ENCODE results near the gene WDR64. TPM values are rescaled to one million over a fixed set of nuclear protein-coding genes. Genes with fewer than 3 reads are reported as not detected.

WDR64 gene
- total and polyA plus RNA-seq, 12 donors = 0.11 to 0.24 (median 0.12) TPM; not detected in 8

DNA sequence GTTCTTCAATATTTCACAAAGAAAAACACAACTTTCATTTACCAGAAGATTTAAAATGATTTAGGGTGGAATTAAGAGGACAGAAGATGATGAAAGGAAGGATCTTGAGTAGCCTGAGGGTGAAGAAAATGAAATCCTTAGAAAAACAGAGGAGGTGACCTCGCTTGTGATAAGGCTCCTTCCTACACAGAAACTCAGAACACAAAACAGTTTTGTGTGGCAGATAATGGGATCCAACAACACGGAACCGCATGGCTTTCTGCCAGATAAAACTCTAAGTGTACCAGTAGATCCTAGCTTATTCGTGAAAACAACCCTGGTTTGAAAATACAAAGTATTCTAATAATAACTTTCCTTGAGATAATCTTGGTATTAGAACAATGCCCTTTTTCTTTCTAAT, 121.9 kb downstream of the WDR64 start:
- Histone ChIP-seq H3K36me3 (replicated peaks in 1 of 2) (no peaks in the 10 kb centered on the region), H3K9me3 (replicated peaks in 1 of 3) (no peaks in the 10 kb centered on the region), H3K27ac (no peak overlapping the region), H3K27me3 (no peaks in the 10 kb centered on the region), H3K4me1 (replicated peaks in 1 of 2) (no peaks in the 10 kb centered on the region), H3K4me3 (no peak overlapping the region)
- DNase-seq = no peak
- no peak for TF ChIP-seq POLR2A (IDR thresholded peaks at IDR 0.05)
- WGBS, 4 donors = 32 to 52% (median 48%) methylated on average over 4 of the region's 4 CpGs
- intact Hi-C loops (cut with DNase I) = no loop called here

DNA sequence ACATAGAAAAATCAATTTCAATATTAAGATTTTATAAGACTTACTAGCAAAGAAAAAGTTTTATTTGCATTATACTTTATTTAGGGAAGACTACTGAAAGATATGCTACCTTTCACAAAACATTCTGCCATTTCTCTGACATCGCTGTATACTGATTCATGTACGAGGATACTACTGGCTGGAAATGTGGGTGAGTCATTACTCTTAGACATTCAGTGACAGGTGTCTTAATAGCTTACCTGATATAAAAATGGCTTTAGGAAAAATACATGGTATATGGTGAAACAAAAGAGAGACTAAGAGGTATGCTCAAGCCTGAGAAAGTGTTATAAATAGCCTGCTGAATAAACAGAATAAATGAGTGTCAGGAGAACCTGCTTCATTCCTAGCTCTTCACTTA, 122.9 kb downstream of the WDR64 start:
- no peaks in the 10 kb centered on the region for H3K36me3 ChIP-seq (replicated peaks in 1 of 2)
- no peak overlapping the region for H3K27ac ChIP-seq
- no peaks in the 10 kb centered on the region for H3K9me3 ChIP-seq (replicated peaks in 1 of 3)
- H3K4me1 ChIP-seq (replicated peaks in 1 of 2) = no peaks in the 10 kb centered on the region
- H3K4me3 ChIP-seq = no peak overlapping the region
- WGBS, 4 donors = 87 to 95% (median 92%) methylated on average over 2 of the region's 2 CpGs
- no peaks in the 10 kb centered on the region for H3K27me3 ChIP-seq
- no peak for TF ChIP-seq POLR2A (IDR thresholded peaks at IDR 0.05)
- TF ChIP-seq, protein P1, sequence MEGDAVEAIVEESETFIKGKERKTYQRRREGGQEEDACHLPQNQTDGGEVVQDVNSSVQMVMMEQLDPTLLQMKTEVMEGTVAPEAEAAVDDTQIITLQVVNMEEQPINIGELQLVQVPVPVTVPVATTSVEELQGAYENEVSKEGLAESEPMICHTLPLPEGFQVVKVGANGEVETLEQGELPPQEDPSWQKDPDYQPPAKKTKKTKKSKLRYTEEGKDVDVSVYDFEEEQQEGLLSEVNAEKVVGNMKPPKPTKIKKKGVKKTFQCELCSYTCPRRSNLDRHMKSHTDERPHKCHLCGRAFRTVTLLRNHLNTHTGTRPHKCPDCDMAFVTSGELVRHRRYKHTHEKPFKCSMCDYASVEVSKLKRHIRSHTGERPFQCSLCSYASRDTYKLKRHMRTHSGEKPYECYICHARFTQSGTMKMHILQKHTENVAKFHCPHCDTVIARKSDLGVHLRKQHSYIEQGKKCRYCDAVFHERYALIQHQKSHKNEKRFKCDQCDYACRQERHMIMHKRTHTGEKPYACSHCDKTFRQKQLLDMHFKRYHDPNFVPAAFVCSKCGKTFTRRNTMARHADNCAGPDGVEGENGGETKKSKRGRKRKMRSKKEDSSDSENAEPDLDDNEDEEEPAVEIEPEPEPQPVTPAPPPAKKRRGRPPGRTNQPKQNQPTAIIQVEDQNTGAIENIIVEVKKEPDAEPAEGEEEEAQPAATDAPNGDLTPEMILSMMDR (IDR thresholded peaks at IDR 0.05) = no peak
- DNase-seq = no peak
- intact Hi-C loops (cut with DNase I) = no loop called here

DNA sequence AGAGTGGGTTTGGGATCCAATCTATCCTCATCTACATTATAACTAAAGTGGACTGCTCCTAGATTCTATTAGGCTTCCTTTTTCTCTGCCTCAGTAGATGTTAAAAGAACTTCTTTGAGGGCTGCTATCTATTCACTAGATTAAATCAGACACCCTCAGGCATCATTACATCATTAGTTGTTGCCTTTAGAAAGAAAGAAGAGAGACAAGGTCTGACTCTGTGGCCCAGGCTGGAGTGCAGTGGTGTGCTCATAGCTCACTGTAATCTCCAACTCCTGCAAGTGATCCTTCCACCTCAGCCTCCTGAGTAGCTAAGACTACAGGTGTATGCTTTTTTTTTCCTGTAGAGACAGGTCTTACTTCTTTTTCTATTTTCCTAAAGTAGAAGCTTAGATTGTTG, 124.8 kb downstream of the WDR64 start:
- H3K27me3 ChIP-seq = no peaks in the 10 kb centered on the region
- intact Hi-C loops (cut with DNase I) = no loop called here
- TF ChIP-seq, protein P1 (IDR thresholded peaks at IDR 0.05) = no peak
- TF ChIP-seq POLR2A (IDR thresholded peaks at IDR 0.05) = no peak
- no peak for DNase-seq
- no peaks in the 10 kb centered on the region for H3K4me1 ChIP-seq (replicated peaks in 1 of 2)
- H3K9me3 ChIP-seq (replicated peaks in 1 of 3) = no peaks in the 10 kb centered on the region
- no peak overlapping the region for H3K4me3 ChIP-seq
- H3K27ac ChIP-seq = no peak overlapping the region
- H3K36me3 ChIP-seq (replicated peaks in 1 of 2) = no peaks in the 10 kb centered on the region

DNA sequence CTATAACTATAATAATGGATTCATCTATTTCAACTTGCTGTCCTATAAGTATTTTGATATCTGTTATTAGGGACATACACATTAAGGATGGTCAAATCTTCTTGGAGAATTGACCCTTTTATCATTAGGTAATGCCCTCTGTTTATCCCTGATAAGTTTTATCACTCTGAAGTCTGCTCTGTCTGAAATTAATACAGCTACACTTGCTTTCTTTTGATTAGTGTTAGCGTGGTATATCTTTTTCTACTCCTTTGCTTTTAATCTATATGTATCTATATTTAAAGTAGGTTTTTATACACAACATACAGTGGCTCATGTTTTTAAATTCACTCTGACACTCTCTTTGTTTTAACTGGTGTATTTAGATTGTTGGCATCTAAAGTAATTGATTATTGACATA, 126.0 kb downstream of the WDR64 start:
- H3K36me3 ChIP-seq (replicated peaks in 1 of 2) = no peaks in the 10 kb centered on the region
- WGBS, 4 donors = 89 to 94% (median 91%) methylated on average over 1 of the region's 1 CpG
- no peaks in the 10 kb centered on the region for H3K9me3 ChIP-seq (replicated peaks in 1 of 3)
- no peaks in the 10 kb centered on the region for H3K4me1 ChIP-seq (replicated peaks in 1 of 2)
- no peaks in the 10 kb centered on the region for H3K27me3 ChIP-seq
- no peak overlapping the region for H3K27ac ChIP-seq
- intact Hi-C loops (cut with DNase I) = no loop called here
- TF ChIP-seq, protein P1 (IDR thresholded peaks at IDR 0.05) = no peak
- TF ChIP-seq POLR2A (IDR thresholded peaks at IDR 0.05) = no peak
- no peak for DNase-seq
- no peak overlapping the region for H3K4me3 ChIP-seq

DNA sequence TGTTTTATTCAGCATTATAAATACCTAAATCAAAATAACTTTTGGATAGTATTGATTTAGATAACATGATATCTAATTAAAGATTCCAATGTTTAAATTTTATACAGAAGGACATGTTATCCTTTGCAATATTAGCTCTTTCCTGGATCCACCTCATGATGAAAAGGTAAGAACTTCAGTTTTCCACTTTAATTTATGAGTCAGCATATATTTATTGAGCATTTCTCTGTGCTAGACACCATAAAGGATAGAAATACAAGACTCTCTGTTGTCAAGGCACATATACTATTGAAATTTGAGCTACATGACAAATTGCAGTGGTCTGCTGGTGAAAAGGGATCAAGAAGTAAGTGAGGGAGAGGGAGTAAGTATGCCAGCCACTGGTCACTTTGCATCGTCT, 127.8 kb downstream of the WDR64 start:
- Histone ChIP-seq H3K4me3 (no peak overlapping the region), H3K36me3 (replicated peaks in 1 of 2) (no peaks in the 10 kb centered on the region), H3K27me3 (no peaks in the 10 kb centered on the region), H3K27ac (no peak overlapping the region), H3K9me3 (replicated peaks in 1 of 3) (no peaks in the 10 kb centered on the region), H3K4me1 (replicated peaks in 1 of 2) (no peaks in the 10 kb centered on the region)
- no peak for TF ChIP-seq POLR2A (IDR thresholded peaks at IDR 0.05)
- TF ChIP-seq, protein P1 (IDR thresholded peaks at IDR 0.05) = no peak
- intact Hi-C loops (cut with DNase I) = no loop called here
- WGBS, 4 donors = 90 to 100% (median 95%) methylated on average over 1 of the region's 1 CpG
- DNase-seq = no peak
